ENCODE measurements around the gene ACO2.

ACO2 gene

DNA sequence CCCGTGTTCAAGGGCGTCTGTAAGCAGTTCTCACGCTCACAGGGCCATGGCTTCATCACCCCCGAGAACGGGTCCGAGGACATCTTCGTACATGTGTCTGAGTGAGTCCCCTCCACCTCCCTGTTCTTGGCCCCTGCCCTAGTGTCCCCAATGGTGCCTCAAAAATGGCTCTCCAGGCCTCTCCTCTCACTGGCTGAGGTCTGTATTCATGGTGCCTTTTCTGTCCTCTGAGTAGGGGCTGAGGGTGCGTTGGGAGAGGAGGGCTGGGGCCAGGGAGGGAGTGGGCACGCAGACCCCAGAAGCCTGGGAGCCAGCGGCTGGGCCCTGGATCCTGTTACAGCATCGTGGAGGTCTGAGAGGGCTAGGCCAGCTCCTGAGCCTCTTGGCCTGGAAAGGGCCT is 104.8 kb downstream of the ACO2 start:
- no peak for DNase-seq

DNA sequence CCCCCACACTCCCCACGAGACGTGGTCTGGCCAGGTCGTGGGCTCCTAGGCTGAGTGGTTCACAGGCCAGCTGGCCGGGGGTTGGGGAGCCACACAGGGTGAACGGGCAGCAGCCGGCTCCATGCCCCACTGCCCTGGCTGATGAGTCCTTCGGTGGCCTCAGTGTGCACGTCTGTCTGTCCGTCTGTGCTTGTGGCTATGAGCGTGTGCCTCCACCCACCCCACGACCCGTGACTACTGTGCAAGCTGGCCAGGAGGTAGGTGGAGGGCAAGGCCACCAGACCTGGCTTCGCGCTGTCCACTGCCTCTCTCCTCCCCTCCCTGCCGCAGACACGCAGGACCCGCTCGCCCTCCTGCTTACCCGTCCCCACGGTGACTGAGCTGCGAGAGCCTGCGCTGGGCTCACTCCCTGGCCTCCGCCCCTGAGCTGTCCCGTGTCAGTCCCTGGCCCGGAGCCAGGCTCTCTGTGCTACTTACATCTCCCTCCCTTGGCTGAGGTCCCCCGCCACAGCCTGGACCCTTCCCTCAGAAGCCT is 106.0 kb downstream of the ACO2 start:
- DNase-seq = no peak

DNA sequence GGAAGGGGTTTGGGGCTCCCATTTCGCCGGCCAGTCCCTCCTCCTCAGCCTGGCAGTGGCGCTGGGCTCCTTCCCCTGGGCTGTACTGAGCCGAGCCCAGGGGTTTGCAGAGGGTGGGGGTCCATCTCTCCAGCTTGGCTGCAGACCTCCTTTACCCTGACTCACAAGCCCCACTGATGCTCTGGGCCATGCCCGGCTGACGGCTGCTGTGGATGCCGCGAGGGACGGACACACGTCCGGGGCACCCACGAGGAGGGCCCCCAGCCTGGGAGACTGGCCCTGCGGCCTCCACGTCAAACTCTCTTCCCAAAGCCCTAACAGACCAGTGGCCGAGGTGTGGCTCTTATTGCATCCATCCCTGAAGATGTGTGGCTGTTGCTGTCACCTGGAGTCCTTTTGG is 106.6 kb downstream of the ACO2 start:
- no peak for DNase-seq

DNA sequence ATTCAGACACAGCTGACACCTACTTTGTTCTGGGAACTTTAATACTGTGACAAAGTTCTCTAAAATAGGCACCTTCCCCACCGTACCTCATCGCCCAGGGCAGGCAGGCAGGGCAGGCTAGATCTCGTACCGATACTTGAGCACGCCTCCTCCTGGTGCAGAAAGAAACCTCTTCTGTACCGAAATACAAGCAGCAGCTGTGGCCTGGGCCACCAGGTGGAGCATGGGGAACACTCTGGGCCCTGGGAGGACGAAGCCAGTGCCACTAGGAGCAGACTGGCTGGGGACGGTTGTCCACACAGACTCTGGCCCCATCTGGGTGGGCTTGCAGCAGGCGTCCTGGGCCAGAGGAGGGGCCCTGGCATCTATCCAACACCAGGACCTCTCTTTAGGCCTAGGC is 108.0 kb downstream of the ACO2 start:
- DNase-seq = no peak

DNA sequence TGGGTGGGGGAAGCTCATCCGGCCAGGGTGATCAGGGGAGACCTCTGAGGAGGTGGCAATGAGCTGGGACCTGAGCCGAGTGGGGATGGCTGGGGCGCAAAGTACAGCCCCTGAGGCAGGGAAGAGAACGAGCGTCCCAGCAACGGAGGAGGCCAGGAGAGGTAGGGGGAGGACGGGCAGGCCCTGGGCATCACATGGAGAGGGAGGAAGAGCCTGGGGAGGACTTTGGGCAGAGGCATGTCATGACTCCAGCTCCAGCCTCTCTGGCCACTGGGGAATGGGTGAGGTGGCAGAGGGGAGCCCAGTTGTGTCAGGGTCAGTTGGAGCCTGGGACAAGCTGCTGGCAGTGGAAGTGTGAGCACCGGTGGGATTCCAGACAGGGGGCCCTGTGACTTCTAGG is 109.2 kb downstream of the ACO2 start:
- no peak for DNase-seq
